DLD1 (cell line): ENCODE measurements around the gene ATP6AP1.

Source experiments
- in situ Hi-C: cut with HindIII; loops from 2 replicates; pipeline ENCODE4 v1.10.0; 2017; ENCODE audit warnings: low sequenced_read_pairs

Gene ATP6AP1

GRCh38 chrX:154470434-154470833 lies 42.0 kb downstream of the ATP6AP1 start:
- in situ Hi-C loops, result no loop called here

- in situ Hi-C loops, result no loop called here
Observed at GRCh38 chrX:154470914-154471568, 42.6 kb downstream of the ATP6AP1 start.

GRCh38 chrX:154471839-154472684 lies 43.6 kb downstream of the ATP6AP1 start:
- in situ Hi-C loops, result no loop called here

GRCh38 chrX:154472685-154473632 lies 44.5 kb downstream of the ATP6AP1 start:
- in situ Hi-C loops, result no loop called here

- in situ Hi-C loops, result no loop called here
Observed at GRCh38 chrX:154473683-154474082, 45.2 kb downstream of the ATP6AP1 start.

GRCh38 chrX:154476821-154477220 lies 48.3 kb downstream of the ATP6AP1 start:
- in situ Hi-C loops, result no loop called here

GRCh38 chrX:154477891-154478477 lies 49.5 kb downstream of the ATP6AP1 start:
- in situ Hi-C loops, result no loop called here

- in situ Hi-C loops, result no loop called here
Observed at GRCh38 chrX:154478728-154479622, 50.5 kb downstream of the ATP6AP1 start, which contains the start of gene LAGE3. Gene LAGE3, minus strand, starts transcription at chrX:154479281. Its CDS starts 366 bp downstream, at chrX:154478915.

GRCh38 chrX:154481195-154481594 lies 52.7 kb downstream of the ATP6AP1 start:
- in situ Hi-C loops, result no loop called here

GRCh38 chrX:154481911-154482601 lies 53.6 kb downstream of the ATP6AP1 start:
- in situ Hi-C loops, result no loop called here

GRCh38 chrX:154482786-154483185 lies 54.3 kb downstream of the ATP6AP1 start:
- in situ Hi-C loops, result no loop called here

GRCh38 chrX:154483325-154483724 lies 54.8 kb downstream of the ATP6AP1 start:
- in situ Hi-C loops, result no loop called here

- in situ Hi-C loops, result no loop called here
Observed at GRCh38 chrX:154484255-154485149, 56.0 kb downstream of the ATP6AP1 start.

- in situ Hi-C loops, result no loop called here
Observed at GRCh38 chrX:154485150-154486051, 56.9 kb downstream of the ATP6AP1 start.

GRCh38 chrX:154486052-154486395 lies 57.5 kb downstream of the ATP6AP1 start:
- in situ Hi-C loops, result no loop called here
